ENCODE results near the gene FSD1L.

FSD1L gene

GRCh38 chr9:105447814-105448812 lies at the start of gene FSD1L:
FSD1L (plus strand) TSS chr9:105448034; CDS start chr9:105448221, 187 bp downstream.
- Mint-ChIP-seq H3K27me3 (no peaks in the 10 kb centered on the region), H3K4me3 (peak within 1 kb of the TSS; percentile 90), H3K9me3 (ENCODE audit: low read depth) (no peaks in the 10 kb centered on the region), H3K36me3 (no peaks in the 10 kb centered on the region), H3K27ac (peak within 1 kb of the TSS; percentile 28), H3K4me1 (ENCODE audit: low read depth) (peaks cover 10% of the 10 kb centered on the region)

- H3K4me1 Mint-ChIP-seq (ENCODE audit: low read depth) = peaks cover 9% of the 10 kb centered on the region
- H3K27me3 Mint-ChIP-seq = peaks cover 32% of the 10 kb centered on the region
- no peak overlapping the region for H3K27ac Mint-ChIP-seq
- no peaks in the 10 kb centered on the region for H3K9me3 Mint-ChIP-seq (ENCODE audit: low read depth)
- no peaks in the 10 kb centered on the region for H3K36me3 Mint-ChIP-seq
- H3K4me3 Mint-ChIP-seq = no peak overlapping the region
Measured at GRCh38 chr9:105399117-105399516, 48.7 kb upstream of the FSD1L start.

GRCh38 chr9:105401651-105402050 lies 46.2 kb upstream of the FSD1L start:
- Mint-ChIP-seq H3K4me3 (no peak overlapping the region), H3K9me3 (ENCODE audit: low read depth) (no peaks in the 10 kb centered on the region), H3K27me3 (peaks cover 35% of the 10 kb centered on the region), H3K4me1 (ENCODE audit: low read depth) (peaks cover 30% of the 10 kb centered on the region), H3K27ac (no peak overlapping the region), H3K36me3 (no peaks in the 10 kb centered on the region)

- H3K4me3 Mint-ChIP-seq = no peak overlapping the region
- H3K27ac Mint-ChIP-seq = no peak overlapping the region
- no peaks in the 10 kb centered on the region for H3K9me3 Mint-ChIP-seq (ENCODE audit: low read depth)
- H3K27me3 Mint-ChIP-seq = peaks cover 44% of the 10 kb centered on the region
- H3K4me1 Mint-ChIP-seq (ENCODE audit: low read depth) = peaks cover 32% of the 10 kb centered on the region
- no peaks in the 10 kb centered on the region for H3K36me3 Mint-ChIP-seq
Measured at GRCh38 chr9:105403552-105404248, 44.1 kb upstream of the FSD1L start.

GRCh38 chr9:105405514-105406131 lies 42.2 kb upstream of the FSD1L start:
- Mint-ChIP-seq H3K9me3 (ENCODE audit: low read depth) (peaks cover 4% of the 10 kb centered on the region), H3K4me3 (peak overlapping the region; percentile 35), H3K4me1 (ENCODE audit: low read depth) (peaks cover 32% of the 10 kb centered on the region), H3K27me3 (peaks cover 47% of the 10 kb centered on the region), H3K27ac (peak overlapping the region; percentile 16), H3K36me3 (peaks cover 3% of the 10 kb centered on the region)

GRCh38 chr9:105406369-105406768 lies 41.5 kb upstream of the FSD1L start:
- no peak overlapping the region for H3K4me3 Mint-ChIP-seq
- H3K27ac Mint-ChIP-seq = no peak overlapping the region
- peaks cover 48% of the 10 kb centered on the region for H3K27me3 Mint-ChIP-seq
- H3K36me3 Mint-ChIP-seq = peaks cover 3% of the 10 kb centered on the region
- H3K9me3 Mint-ChIP-seq (ENCODE audit: low read depth) = peaks cover 4% of the 10 kb centered on the region
- peaks cover 32% of the 10 kb centered on the region for H3K4me1 Mint-ChIP-seq (ENCODE audit: low read depth)

GRCh38 chr9:105413525-105413924 lies 34.3 kb upstream of the FSD1L start:
- Mint-ChIP-seq H3K9me3 (ENCODE audit: low read depth) (peaks cover 4% of the 10 kb centered on the region), H3K27me3 (peaks cover 31% of the 10 kb centered on the region), H3K4me3 (no peak overlapping the region), H3K36me3 (peaks cover 3% of the 10 kb centered on the region), H3K4me1 (ENCODE audit: low read depth) (peaks cover 4% of the 10 kb centered on the region), H3K27ac (no peak overlapping the region)

- Mint-ChIP-seq H3K36me3 (peaks cover 2% of the 10 kb centered on the region), H3K27ac (no peak overlapping the region), H3K4me3 (no peak overlapping the region), H3K27me3 (peaks cover 30% of the 10 kb centered on the region), H3K9me3 (ENCODE audit: low read depth) (peaks cover 3% of the 10 kb centered on the region), H3K4me1 (ENCODE audit: low read depth) (peaks cover 4% of the 10 kb centered on the region)
Measured at GRCh38 chr9:105414947-105415661, 32.7 kb upstream of the FSD1L start.

- H3K27me3 Mint-ChIP-seq = peaks cover 24% of the 10 kb centered on the region
- H3K4me3 Mint-ChIP-seq = no peak overlapping the region
- peaks cover 4% of the 10 kb centered on the region for H3K4me1 Mint-ChIP-seq (ENCODE audit: low read depth)
- H3K36me3 Mint-ChIP-seq = no peaks in the 10 kb centered on the region
- no peak overlapping the region for H3K27ac Mint-ChIP-seq
- no peaks in the 10 kb centered on the region for H3K9me3 Mint-ChIP-seq (ENCODE audit: low read depth)
Measured at GRCh38 chr9:105415662-105415980, 32.2 kb upstream of the FSD1L start.

GRCh38 chr9:105416840-105417239 lies 31.0 kb upstream of the FSD1L start:
- peaks cover 4% of the 10 kb centered on the region for H3K4me1 Mint-ChIP-seq (ENCODE audit: low read depth)
- no peak overlapping the region for H3K27ac Mint-ChIP-seq
- H3K4me3 Mint-ChIP-seq = no peak overlapping the region
- H3K9me3 Mint-ChIP-seq (ENCODE audit: low read depth) = no peaks in the 10 kb centered on the region
- peaks cover 18% of the 10 kb centered on the region for H3K27me3 Mint-ChIP-seq
- no peaks in the 10 kb centered on the region for H3K36me3 Mint-ChIP-seq

- no peak overlapping the region for H3K27ac Mint-ChIP-seq
- H3K27me3 Mint-ChIP-seq = peaks cover 6% of the 10 kb centered on the region
- H3K4me1 Mint-ChIP-seq (ENCODE audit: low read depth) = peaks cover 4% of the 10 kb centered on the region
- H3K4me3 Mint-ChIP-seq = no peak overlapping the region
- H3K36me3 Mint-ChIP-seq = no peaks in the 10 kb centered on the region
- H3K9me3 Mint-ChIP-seq (ENCODE audit: low read depth) = no peaks in the 10 kb centered on the region
Measured at GRCh38 chr9:105418588-105419500, 29.0 kb upstream of the FSD1L start.

- no peak overlapping the region for H3K27ac Mint-ChIP-seq
- peaks cover 4% of the 10 kb centered on the region for H3K4me1 Mint-ChIP-seq (ENCODE audit: low read depth)
- H3K27me3 Mint-ChIP-seq = peaks cover 4% of the 10 kb centered on the region
- no peaks in the 10 kb centered on the region for H3K9me3 Mint-ChIP-seq (ENCODE audit: low read depth)
- H3K4me3 Mint-ChIP-seq = no peak overlapping the region
- H3K36me3 Mint-ChIP-seq = no peaks in the 10 kb centered on the region
Measured at GRCh38 chr9:105419816-105420597, 27.8 kb upstream of the FSD1L start.

- no peaks in the 10 kb centered on the region for H3K36me3 Mint-ChIP-seq
- H3K9me3 Mint-ChIP-seq (ENCODE audit: low read depth) = no peaks in the 10 kb centered on the region
- no peak overlapping the region for H3K4me3 Mint-ChIP-seq
- no peak overlapping the region for H3K27ac Mint-ChIP-seq
- no peaks in the 10 kb centered on the region for H3K27me3 Mint-ChIP-seq
- no peaks in the 10 kb centered on the region for H3K4me1 Mint-ChIP-seq (ENCODE audit: low read depth)
Measured at GRCh38 chr9:105421154-105421553, 26.7 kb upstream of the FSD1L start.
